G401 (cell line): ENCODE measurements around the gene NOTCH1. TPM values are rescaled to one million over a fixed set of nuclear protein-coding genes. Genes with fewer than 3 reads are reported as not detected.

Experiments used
- DNase-seq: peaks from one replicate; pipeline ENCODE4 v3.0.0-alpha.2; 2015; ENCODE audit warnings: low spot score
- in situ Hi-C: cut with HindIII; loops from 2 replicates; pipeline ENCODE4 v1.10.0; 2016; ENCODE audit warnings: low sequenced_read_pairs, mixed read lengths
- total RNA-seq: library from RNA; depleted of rRNA; stranded (reverse); fragments of >200 nt; shearing (Covaris generic); gene quantifications from 2 replicates; pipeline ENCODE4 v1.2.3, GENCODE V29; 2014

NOTCH1 gene
- total RNA-seq, 1 experiment from 2014 or later: 13.8 TPM

GRCh38 chr9:136497916-136498695 lies 47.7 kb downstream of the NOTCH1 start:
- DNase-seq: no peak
- in situ Hi-C loops: no loop called here

- in situ Hi-C loops: no loop called here
- DNase-seq: no peak
Observed at GRCh38 chr9:136496801-136497620, 48.8 kb downstream of the NOTCH1 start.

GRCh38 chr9:136496181-136496580 lies 49.7 kb downstream of the NOTCH1 start:
- DNase-seq: no peak
- in situ Hi-C loops: no loop called here

- in situ Hi-C loops: no loop called here
- DNase-seq: no peak
Observed at GRCh38 chr9:136495238-136495800, 50.5 kb downstream of the NOTCH1 start.

GRCh38 chr9:136494531-136495215 lies 51.2 kb downstream of the NOTCH1 start:
- in situ Hi-C loops: no loop called here
- no peak for DNase-seq

GRCh38 chr9:136494012-136494411 lies 51.8 kb downstream of the NOTCH1 start:
- in situ Hi-C loops: no loop called here
- DNase-seq: no peak

GRCh38 chr9:136493567-136493971 lies 52.3 kb downstream of the NOTCH1 start:
- DNase-seq: no peak
- in situ Hi-C loops: no loop called here

- no peak for DNase-seq
- in situ Hi-C loops: no loop called here
Observed at GRCh38 chr9:136492978-136493522, 52.8 kb downstream of the NOTCH1 start.

GRCh38 chr9:136489731-136490130 lies 56.1 kb downstream of the NOTCH1 start:
- in situ Hi-C loops: loop anchor here (5.0 to 10.0 kb wide), 3 partner anchors 58 to 185 kb away; partner anchors contain the start of gene NOTCH1
- no peak for DNase-seq

GRCh38 chr9:136488247-136489214 lies 57.3 kb downstream of the NOTCH1 start:
- in situ Hi-C loops: loop anchor here (5.0 to 10.0 kb wide), 3 partner anchors 59 to 186 kb away; partner anchors contain the start of gene NOTCH1
- peak; percentile 77 for DNase-seq

GRCh38 chr9:136487672-136488071 lies 58.2 kb downstream of the NOTCH1 start:
- no peak for DNase-seq
- in situ Hi-C loops: loop anchor here (5.0 to 10.0 kb wide), 3 partner anchors 60 to 187 kb away; partner anchors contain the start of gene NOTCH1

- no peak for DNase-seq
- in situ Hi-C loops: loop anchor here (5.0 to 10.0 kb wide), 3 partner anchors 60 to 188 kb away; partner anchors contain the start of gene NOTCH1
Observed at GRCh38 chr9:136486823-136487620, 58.8 kb downstream of the NOTCH1 start.

- no peak for DNase-seq
- in situ Hi-C loops: loop anchor here (5.0 to 10.0 kb wide), 3 partner anchors 61 to 189 kb away; partner anchors contain the start of gene NOTCH1
Observed at GRCh38 chr9:136486131-136486530, 59.7 kb downstream of the NOTCH1 start.

- peak; percentile 76 for DNase-seq
- in situ Hi-C loops: loop anchor here (5.0 to 10.0 kb wide), 3 partner anchors 62 to 189 kb away; partner anchors contain the start of gene NOTCH1
Observed at GRCh38 chr9:136485049-136486045, 60.5 kb downstream of the NOTCH1 start.

- in situ Hi-C loops: loop anchor here (5.0 to 10.0 kb wide), 3 partner anchors 63 to 190 kb away; partner anchors contain the start of gene NOTCH1
- peak; percentile 2 for DNase-seq
Observed at GRCh38 chr9:136484153-136485048, 61.4 kb downstream of the NOTCH1 start.
